Endothelial cell of umbilical vein (primary cell): ENCODE data around the gene DOCK1. TPM values are rescaled to one million over a fixed set of nuclear protein-coding genes. Genes with fewer than 3 reads are reported as not detected.

Source experiments
- BruUV-seq: library from RNA; stranded (reverse); fragments of 400-500 nt; replicated peaks from 2 replicates; lab custom pipeline; 2021; lab: Mats Ljungman, UMichigan
- CTCF ChIA-PET: fragments of 300-600, 350-600 bp; sonication (Branson Sonifier 250); formaldehyde crosslinking; loops from one replicate; lab custom pipeline; 2021; ENCODE audit warnings: antibody characterized with exemption, inconsistent platforms; lab: Charles Lee
- POLR2A ChIA-PET: fragments of 300-600, 350-600 bp; sonication (Branson Sonifier 250); formaldehyde crosslinking; loops from one replicate; lab custom pipeline; 2021; ENCODE audit warnings: antibody characterized with exemption, inconsistent platforms; lab: Charles Lee
- DNase-seq: peaks from one replicate; pipeline ENCODE4 v3.0.0-alpha.2; 2011; ENCODE audit warnings: low read depth, low spot score
- FAIRE-seq: peaks from 2 replicates; lab custom pipeline; 2011; peaks lifted over from hg19 to GRCh38; lab: Jason Lieb, UNC
- H2AFZ ChIP-seq: 2 replicates; pipeline ENCODE4 v1.6.0; 2012; ENCODE audit warnings: low read depth, low read length, control low read depth, inconsistent platforms
- H3K27ac ChIP-seq: 2 replicates; pipeline ENCODE4 v1.5.1; 2011; ENCODE audit warnings: low read depth, mild to moderate bottlenecking, control low read depth, low read length, moderate library complexity; ENCODE audit not compliant: insufficient read depth
- H3K27me3 ChIP-seq, 2 experiments: 2 replicates each; pipeline versions ENCODE4 v1.6.0 to v1.6.1; 2011; ENCODE audit warnings: low read length in 2 of 2, mixed read lengths in 1 of 2; ENCODE audit not compliant: control insufficient read depth in 2 of 2, insufficient read depth in 2 of 2
- H3K36me3 ChIP-seq, 2 experiments: 2 replicates in 1 of 2; 3 replicates in 1 of 2; pipeline ENCODE4 v1.5.1; 2011; ENCODE audit warnings: low read length in 2 of 2, mild to moderate bottlenecking in 1 of 2, moderate library complexity in 1 of 2; ENCODE audit not compliant: control insufficient read depth in 2 of 2, insufficient read depth in 2 of 2; ENCODE audit errors: extremely low read depth in 1 of 2
- H3K4me1 ChIP-seq: 3 replicates; pipeline ENCODE4 v1.5.1; 2011; ENCODE audit warnings: mild to moderate bottlenecking, low read length; ENCODE audit not compliant: control insufficient read depth, insufficient read depth; ENCODE audit errors: extremely low read depth
- H3K4me2 ChIP-seq: 2 replicates; pipeline ENCODE4 v1.6.1; 2011; ENCODE audit warnings: low read length, control low read depth, mixed read lengths; ENCODE audit not compliant: insufficient read depth
- H3K4me3 ChIP-seq, 3 experiments: fragments of 200-600 bp in 1 of 3; sonication (generic), shearing (Covaris generic) in 1 of 3; replicated peaks in 1 of 3; 2 replicates each; pipeline ENCODE4 v1.5.1; 2011 to 2016; ENCODE audit warnings: control low read depth in 3 of 3, low read length in 3 of 3, mild to moderate bottlenecking in 2 of 3, inconsistent platforms in 1 of 3, low read depth in 1 of 3, moderate library complexity in 1 of 3; ENCODE audit not compliant: insufficient read depth in 1 of 3
- H3K79me2 ChIP-seq: 2 replicates; pipeline ENCODE4 v1.6.0; 2012; ENCODE audit warnings: low read length, inconsistent platforms; ENCODE audit not compliant: control insufficient read depth, insufficient read depth
- H3K9ac ChIP-seq: replicated peaks from 2 replicates; pipeline ENCODE3; 2011; ENCODE audit warnings: low read length, control low read depth; ENCODE audit not compliant: insufficient read depth; ENCODE audit errors: extremely low read depth
- H3K9me1 ChIP-seq: replicated peaks from 3 replicates; pipeline ENCODE4 v1.6.0; 2011; ENCODE audit warnings: mild to moderate bottlenecking, low read length; ENCODE audit not compliant: control insufficient read depth, insufficient read depth; ENCODE audit errors: extremely low read depth
- H3K9me3 ChIP-seq: replicated peaks from 2 replicates; pipeline ENCODE4 v1.5.1; 2012; ENCODE audit warnings: low read length, inconsistent platforms; ENCODE audit not compliant: control insufficient read depth, insufficient read depth
- H4K20me1 ChIP-seq: replicated peaks from 2 replicates; pipeline ENCODE3; 2011; ENCODE audit warnings: mild to moderate bottlenecking, low read length; ENCODE audit not compliant: control insufficient read depth, insufficient read depth; ENCODE audit errors: extremely low read depth
- CTCF ChIP-seq, 2 donors: IDR thresholded peaks; 1 replicate in 1 of 2; 2 replicates in 1 of 2; pipeline ENCODE4 v1.5.1; 2011; ENCODE audit warnings: low read length in 2 of 2, mild to moderate bottlenecking in 2 of 2, moderate library complexity in 2 of 2, control low read depth in 1 of 2, inconsistent platforms in 1 of 2, low read depth in 1 of 2; ENCODE audit not compliant: insufficient read depth in 1 of 2; ENCODE audit errors: extremely low read depth in 1 of 2
- EZH2 ChIP-seq: IDR thresholded peaks from 2 replicates; pipeline ENCODE4 v1.6.1; 2012; ENCODE audit warnings: borderline replicate concordance, low read depth, mild to moderate bottlenecking, moderate library complexity, low read length, inconsistent platforms; ENCODE audit not compliant: severe bottlenecking
- FOS ChIP-seq: IDR thresholded peaks from 2 replicates; pipeline ENCODE4 v1.6.1; 2011; ENCODE audit warnings: mild to moderate bottlenecking, low read length, moderate library complexity, borderline replicate concordance; ENCODE audit not compliant: insufficient read depth
- GATA2 ChIP-seq: IDR thresholded peaks from 2 replicates; pipeline ENCODE4 v1.7.0; 2011; ENCODE audit warnings: low read depth, mild to moderate bottlenecking, moderate library complexity, mixed read lengths, low read length; ENCODE audit not compliant: insufficient read length, insufficient read depth
- JUN ChIP-seq: IDR thresholded peaks from 2 replicates; pipeline ENCODE4 v1.6.1; 2011; ENCODE audit warnings: borderline replicate concordance, low read depth; ENCODE audit not compliant: insufficient read length, insufficient read depth
- MAX ChIP-seq: IDR thresholded peaks from 2 replicates; pipeline ENCODE4 v1.6.1; 2011; ENCODE audit not compliant: insufficient read depth, insufficient read length
- MYC ChIP-seq: IDR thresholded peaks from one replicate; pipeline ENCODE4 v1.6.1; 2011; ENCODE audit warnings: mild to moderate bottlenecking, low read depth, low read length
- POLR2A ChIP-seq: IDR thresholded peaks from 2 replicates; pipeline ENCODE4 v1.6.1; 2012; ENCODE audit warnings: low read depth, mild to moderate bottlenecking, control low read depth, low read length
- POLR2AphosphoS5 ChIP-seq: IDR thresholded peaks from 2 replicates; pipeline ENCODE4 v1.6.1; 2012; ENCODE audit warnings: low read depth, mild to moderate bottlenecking, control low read depth, low read length, moderate library complexity; ENCODE audit not compliant: insufficient read depth
- dilution Hi-C: fragments of 300-500 bp; cut with MboI; formaldehyde crosslinking; loops from one replicate; pipeline ENCODE4 v1.15.0; 2019; ENCODE audit warnings: low sequenced_read_pairs; ENCODE audit not compliant: extremely low pct_ligation_motif_present
- intact Hi-C: fragments of 100-400 bp; cut with micrococcal nuclease; formaldehyde crosslinking; loops from one replicate; pipeline ENCODE4 v1.10.0; 2022
- polyA plus RNA-seq, 4 experiments: library from polyadenylated mRNA; depleted of rRNA in 3 of 4; stranded (reverse) in 3 of 4; unstranded in 1 of 4; fragments of >200 nt; gene quantifications; 2 replicates each; pipeline versions ENCODE4 v1.2.1 to v1.2.3, GENCODE V29; 2011 to 2012; ENCODE audit warnings: missing spikeins in 1 of 4
- total RNA-seq: library from RNA; stranded (reverse); gene quantifications from 2 replicates; pipeline ENCODE4 v1.2.3, GENCODE V29; 2021

Gene DOCK1
- total and polyA plus RNA-seq, 2 donors (not counting 3 experiments of a cell fraction or from before 2014, with no cell fraction given): 22.5 to 83.1 TPM

- intact Hi-C loops: no loop called here
- Histone ChIP-seq H2AFZ (no peak overlapping the region), H3K9me1 (no peaks in the 10 kb centered on the region), H3K36me3 (peaks cover 2 to 27% of the 10 kb centered on the region in 2 experiments), H3K4me3 (no peak overlapping the region), H3K79me2 (no peaks in the 10 kb centered on the region), H4K20me1 (no peaks in the 10 kb centered on the region), H3K27me3 (no peaks in the 10 kb centered on the region), H3K4me2 (no peak overlapping the region), H3K9me3 (no peaks in the 10 kb centered on the region), H3K27ac (no peak overlapping the region), H3K9ac (no peak overlapping the region), H3K4me1 (no peaks in the 10 kb centered on the region)
- dilution Hi-C loops: no loop called here
- ChIA-PET POLR2A (no interaction called here), CTCF (no interaction called here)
- TF ChIP-seq GATA2 (no peak), MYC (no peak), POLR2AphosphoS5 (no peak), CTCF (IDR thresholded peaks at IDR 0.05; ENCODE audit: extremely low read depth in 1 of 2, insufficient read depth in 1 of 2, low read depth in 1 of 2, low read length in 2 of 2) (no peak), MAX (no peak), EZH2 (no peak), POLR2A (no peak), JUN (no peak), FOS (no peak)
- FAIRE-seq (no peak), DNase-seq (no peak)
- BruUV-seq: no TSS peak
Observed at GRCh38 chr10:127427926-127428325, 522.7 kb downstream of the DOCK1 start.
